Fibroblast of pulmonary artery (primary cell): ENCODE data around the gene CREB3L4.
A peak's percentile ranks its signal among the peaks of the same experiment; 100 is the strongest.
"Not testable (repeated sequence)": the region's sequence is repeated elsewhere in the genome, so short reads cannot be mapped to it uniquely, and the experiment has no call there.

ENCODE experiments used
- DNase-seq: peaks from one replicate; pipeline ENCODE4 v3.0.0-alpha.2; 2010; ENCODE audit warnings: low read depth
- H3K4me3 ChIP-seq: replicated peaks from 2 replicates; pipeline ENCODE4 v1.5.1; 2011; ENCODE audit warnings: low read depth, mild to moderate bottlenecking, control low read depth, low read length, moderate library complexity
- TF ChIP-seq, protein P1 (sequence below): IDR thresholded peaks from 2 replicates; pipeline ENCODE4 v1.5.1; 2011; ENCODE audit warnings: mild to moderate bottlenecking, control low read depth, low read length, inconsistent platforms; ENCODE audit errors: missing control alignments

CREB3L4 gene

DNA sequence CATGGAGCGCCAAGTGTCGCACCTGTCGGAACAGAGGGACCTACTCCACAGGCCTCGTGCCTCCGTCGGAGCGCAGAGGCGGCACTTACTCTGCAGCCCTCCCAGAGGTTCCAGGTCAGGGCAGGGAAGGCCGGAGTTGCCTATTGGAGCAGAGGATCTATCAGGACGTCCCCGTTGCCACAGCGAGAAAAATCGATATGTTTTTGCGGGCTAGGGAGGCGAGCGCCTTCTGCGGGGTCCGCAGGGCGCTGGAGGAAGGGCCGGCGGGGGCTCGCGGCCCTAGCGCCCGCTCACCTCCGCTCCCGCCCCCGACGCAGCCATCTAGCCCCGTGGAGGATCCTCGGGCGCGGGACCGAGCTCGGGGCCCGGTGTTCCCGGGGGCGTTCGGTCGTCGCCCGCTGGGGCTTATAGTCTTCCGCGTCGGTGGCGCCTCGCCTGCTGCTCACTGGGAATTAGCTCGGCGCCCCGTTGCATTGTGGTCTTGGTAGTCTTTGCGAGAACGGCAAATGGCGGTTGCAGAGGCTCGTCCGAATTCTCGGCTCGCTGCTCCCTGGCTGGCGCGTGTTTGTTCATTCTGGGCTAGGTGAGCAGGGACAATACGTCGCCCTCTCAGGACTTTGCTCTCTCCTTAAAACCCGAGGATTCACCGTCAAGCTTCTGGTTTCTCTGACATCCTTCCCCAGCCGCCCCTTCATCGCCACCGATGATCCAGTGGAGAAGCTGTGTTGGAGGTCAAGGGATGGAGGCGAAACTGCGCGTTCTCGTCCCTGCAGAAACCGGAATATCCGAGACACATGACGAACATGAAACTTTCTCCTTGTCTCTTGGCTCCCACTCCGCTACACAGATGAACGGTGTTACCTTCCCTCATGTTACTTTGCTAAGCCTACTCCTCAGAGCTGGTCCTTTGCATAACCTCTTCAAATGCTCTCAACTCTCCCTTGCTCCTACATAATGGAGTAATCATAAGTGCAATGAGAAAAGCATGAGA lies 9.8 kb downstream of the CREB3L4 start, which contains the start of gene JTB:
Gene JTB (minus strand): TSS at position 425 of the 991 bp plus-strand sequence. CDS start 422 bp downstream, at position 3.
- peak; percentile 78 for DNase-seq
- H3K4me3 ChIP-seq: peak within 1 kb of the TSS; percentile 94
- TF ChIP-seq, protein P1, sequence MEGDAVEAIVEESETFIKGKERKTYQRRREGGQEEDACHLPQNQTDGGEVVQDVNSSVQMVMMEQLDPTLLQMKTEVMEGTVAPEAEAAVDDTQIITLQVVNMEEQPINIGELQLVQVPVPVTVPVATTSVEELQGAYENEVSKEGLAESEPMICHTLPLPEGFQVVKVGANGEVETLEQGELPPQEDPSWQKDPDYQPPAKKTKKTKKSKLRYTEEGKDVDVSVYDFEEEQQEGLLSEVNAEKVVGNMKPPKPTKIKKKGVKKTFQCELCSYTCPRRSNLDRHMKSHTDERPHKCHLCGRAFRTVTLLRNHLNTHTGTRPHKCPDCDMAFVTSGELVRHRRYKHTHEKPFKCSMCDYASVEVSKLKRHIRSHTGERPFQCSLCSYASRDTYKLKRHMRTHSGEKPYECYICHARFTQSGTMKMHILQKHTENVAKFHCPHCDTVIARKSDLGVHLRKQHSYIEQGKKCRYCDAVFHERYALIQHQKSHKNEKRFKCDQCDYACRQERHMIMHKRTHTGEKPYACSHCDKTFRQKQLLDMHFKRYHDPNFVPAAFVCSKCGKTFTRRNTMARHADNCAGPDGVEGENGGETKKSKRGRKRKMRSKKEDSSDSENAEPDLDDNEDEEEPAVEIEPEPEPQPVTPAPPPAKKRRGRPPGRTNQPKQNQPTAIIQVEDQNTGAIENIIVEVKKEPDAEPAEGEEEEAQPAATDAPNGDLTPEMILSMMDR: no peak

- TF ChIP-seq, protein P1: no peak
- peak overlapping the region; percentile 94 for H3K4me3 ChIP-seq
- DNase-seq: no peak
Measured at GRCh38 chr1:153978274-153978909, 10.7 kb downstream of the CREB3L4 start.

GRCh38 chr1:153979091-153979490 lies 11.4 kb downstream of the CREB3L4 start:
- not testable (repeated sequence) for H3K4me3 ChIP-seq, DNase-seq

DNA sequence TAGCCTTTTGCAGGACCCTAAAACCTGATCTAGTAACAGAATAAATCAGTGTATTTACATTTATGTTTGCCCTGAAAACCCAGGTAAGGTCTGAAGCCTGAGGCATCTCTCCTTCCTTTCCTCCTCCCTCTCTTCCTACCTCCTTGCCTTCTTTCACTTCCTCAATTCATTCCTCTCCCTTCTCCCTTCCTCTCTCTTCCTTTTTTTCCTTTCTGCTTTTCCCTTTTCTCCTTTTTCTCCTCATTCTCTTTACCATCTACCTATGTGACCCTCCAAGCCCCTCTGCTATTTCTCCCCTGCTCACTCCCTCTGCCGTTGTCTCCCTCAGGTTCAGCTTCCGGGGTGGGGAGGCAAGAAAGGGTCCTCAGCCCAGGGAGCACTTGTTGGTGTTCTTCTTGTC lies 14.0 kb downstream of the CREB3L4 start:
- not testable (repeated sequence) for DNase-seq

GRCh38 chr1:153984123-153984894 lies 16.6 kb downstream of the CREB3L4 start:
- H3K4me3 ChIP-seq: peak overlapping the region; percentile 70
- DNase-seq: peak; percentile 26
- TF ChIP-seq, protein P1: no peak

More for the DNA sequence above, 14.0 kb downstream of the CREB3L4 start:
- not testable (repeated sequence) for H3K4me3 ChIP-seq

DNA sequence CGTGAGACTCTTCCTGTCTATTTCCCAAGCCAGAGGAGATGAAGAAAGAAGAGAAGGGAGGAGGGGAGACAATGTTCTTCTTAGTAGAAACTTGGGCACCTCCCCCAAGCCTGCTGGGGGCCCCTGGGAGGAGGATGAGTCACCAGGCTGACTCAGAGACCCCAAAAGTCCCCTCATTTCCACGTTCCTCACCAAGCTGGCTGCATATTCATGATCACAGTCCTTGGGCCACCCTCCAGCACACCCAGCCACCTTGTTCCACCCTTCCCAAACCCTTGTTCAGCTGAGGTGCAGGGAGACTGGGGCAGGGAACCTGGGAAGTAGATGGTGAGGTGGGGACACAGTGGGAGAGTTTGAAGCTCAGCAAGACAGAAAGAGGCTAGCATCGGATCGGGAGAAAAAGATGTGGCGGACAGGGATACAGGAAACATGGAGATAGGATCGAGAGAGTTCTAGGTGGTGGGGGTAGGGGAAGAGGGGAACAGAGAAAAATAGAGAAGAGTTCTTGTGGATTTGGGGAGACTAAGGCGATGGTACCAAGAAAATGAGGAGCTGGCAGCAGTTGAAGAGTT lies 17.7 kb downstream of the CREB3L4 start:
- TF ChIP-seq, protein P1: no peak
- peak overlapping the region; percentile 70 for H3K4me3 ChIP-seq
- DNase-seq: peak; percentile 84

- TF ChIP-seq, protein P1: no peak
- peak; percentile 86 for DNase-seq
- peak within 1 kb of the TSS; percentile 70 for H3K4me3 ChIP-seq
Measured at GRCh38 chr1:153985941-153986761, 18.4 kb downstream of the CREB3L4 start, which contains the start of gene RAB13. RAB13 (minus strand) TSS chr1:153986339; CDS start chr1:153986236, 103 bp downstream.
